LNCaP clone FGC (cell line): ENCODE measurements around the gene ALG2.

ENCODE experiments used
- DNase-seq: peaks from one replicate; pipeline ENCODE4 v3.0.0-alpha.2; 2011; ENCODE audit warnings: low read depth
- H3K4me3 ChIP-seq: 2 replicates; pipeline ENCODE4 v1.5.1; 2011; ENCODE audit warnings: mild to moderate bottlenecking, low read depth, low read length, control low read depth
- TF ChIP-seq, protein P1 (sequence below): IDR thresholded peaks from 2 replicates; pipeline ENCODE4 v1.5.1; 2012; ENCODE audit warnings: mild to moderate bottlenecking; ENCODE audit not compliant: control insufficient read depth, insufficient read depth; ENCODE audit errors: extremely low read depth

ALG2 gene

DNA sequence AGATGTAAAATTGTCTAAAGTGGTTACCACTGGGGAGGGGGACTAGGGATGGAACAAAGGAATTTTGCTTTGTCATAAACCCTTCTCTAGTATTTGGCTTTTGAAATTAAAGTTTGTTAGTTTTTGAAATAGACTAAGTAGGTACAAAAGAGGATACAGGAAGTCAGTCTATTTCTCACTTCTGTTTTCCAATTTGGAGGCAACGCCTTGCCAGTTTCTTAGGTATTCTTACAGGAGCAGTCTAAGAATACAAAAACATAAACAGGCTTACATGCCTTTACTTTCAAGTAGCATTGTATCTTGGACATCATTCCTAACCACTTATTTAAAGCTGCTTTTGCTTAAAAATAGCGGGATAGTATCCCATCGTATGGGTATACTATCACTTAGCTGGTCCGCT lies 34.4 kb downstream of the ALG2 start:
- H3K4me3 ChIP-seq: no peak overlapping the region
- TF ChIP-seq, protein P1, sequence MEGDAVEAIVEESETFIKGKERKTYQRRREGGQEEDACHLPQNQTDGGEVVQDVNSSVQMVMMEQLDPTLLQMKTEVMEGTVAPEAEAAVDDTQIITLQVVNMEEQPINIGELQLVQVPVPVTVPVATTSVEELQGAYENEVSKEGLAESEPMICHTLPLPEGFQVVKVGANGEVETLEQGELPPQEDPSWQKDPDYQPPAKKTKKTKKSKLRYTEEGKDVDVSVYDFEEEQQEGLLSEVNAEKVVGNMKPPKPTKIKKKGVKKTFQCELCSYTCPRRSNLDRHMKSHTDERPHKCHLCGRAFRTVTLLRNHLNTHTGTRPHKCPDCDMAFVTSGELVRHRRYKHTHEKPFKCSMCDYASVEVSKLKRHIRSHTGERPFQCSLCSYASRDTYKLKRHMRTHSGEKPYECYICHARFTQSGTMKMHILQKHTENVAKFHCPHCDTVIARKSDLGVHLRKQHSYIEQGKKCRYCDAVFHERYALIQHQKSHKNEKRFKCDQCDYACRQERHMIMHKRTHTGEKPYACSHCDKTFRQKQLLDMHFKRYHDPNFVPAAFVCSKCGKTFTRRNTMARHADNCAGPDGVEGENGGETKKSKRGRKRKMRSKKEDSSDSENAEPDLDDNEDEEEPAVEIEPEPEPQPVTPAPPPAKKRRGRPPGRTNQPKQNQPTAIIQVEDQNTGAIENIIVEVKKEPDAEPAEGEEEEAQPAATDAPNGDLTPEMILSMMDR: no peak
- no peak for DNase-seq

DNA sequence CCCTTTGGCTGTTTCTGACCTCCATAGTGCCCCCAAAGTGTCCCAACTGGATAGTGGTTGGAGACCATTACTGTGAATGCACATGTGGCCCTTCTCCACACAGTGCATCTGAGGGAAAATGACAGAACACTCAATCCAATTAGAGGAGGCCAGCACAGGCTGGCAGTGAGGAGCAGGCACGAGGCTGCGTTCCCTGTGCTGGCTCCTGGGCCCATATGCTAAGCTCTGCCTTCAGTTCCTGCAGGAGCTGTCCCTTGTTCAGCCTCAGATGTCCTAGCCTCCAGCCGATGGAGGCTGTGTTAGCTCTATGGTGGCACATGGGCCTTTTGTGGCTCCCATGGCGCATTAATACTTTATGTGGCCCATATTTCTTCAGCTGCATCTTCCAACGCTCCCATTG lies 35.8 kb downstream of the ALG2 start:
- TF ChIP-seq, protein P1: no peak
- H3K4me3 ChIP-seq: no peak overlapping the region
- DNase-seq: no peak

DNA sequence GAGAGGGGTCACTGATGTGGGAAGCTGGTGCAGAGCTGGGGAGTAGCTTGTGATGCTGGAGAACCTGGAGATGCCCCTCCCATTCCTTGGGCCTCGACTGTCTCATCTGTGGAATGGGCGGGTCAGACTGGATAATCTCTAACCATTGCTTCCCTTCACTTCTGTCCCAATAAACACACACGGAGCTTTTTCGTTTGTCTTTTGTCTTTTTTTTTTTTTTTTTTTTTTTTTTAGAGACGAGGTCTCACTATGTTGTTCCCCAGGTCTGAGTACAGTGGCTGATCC lies 36.5 kb downstream of the ALG2 start:
- TF ChIP-seq, protein P1: no peak
- no peak for DNase-seq
- no peak overlapping the region for H3K4me3 ChIP-seq

DNA sequence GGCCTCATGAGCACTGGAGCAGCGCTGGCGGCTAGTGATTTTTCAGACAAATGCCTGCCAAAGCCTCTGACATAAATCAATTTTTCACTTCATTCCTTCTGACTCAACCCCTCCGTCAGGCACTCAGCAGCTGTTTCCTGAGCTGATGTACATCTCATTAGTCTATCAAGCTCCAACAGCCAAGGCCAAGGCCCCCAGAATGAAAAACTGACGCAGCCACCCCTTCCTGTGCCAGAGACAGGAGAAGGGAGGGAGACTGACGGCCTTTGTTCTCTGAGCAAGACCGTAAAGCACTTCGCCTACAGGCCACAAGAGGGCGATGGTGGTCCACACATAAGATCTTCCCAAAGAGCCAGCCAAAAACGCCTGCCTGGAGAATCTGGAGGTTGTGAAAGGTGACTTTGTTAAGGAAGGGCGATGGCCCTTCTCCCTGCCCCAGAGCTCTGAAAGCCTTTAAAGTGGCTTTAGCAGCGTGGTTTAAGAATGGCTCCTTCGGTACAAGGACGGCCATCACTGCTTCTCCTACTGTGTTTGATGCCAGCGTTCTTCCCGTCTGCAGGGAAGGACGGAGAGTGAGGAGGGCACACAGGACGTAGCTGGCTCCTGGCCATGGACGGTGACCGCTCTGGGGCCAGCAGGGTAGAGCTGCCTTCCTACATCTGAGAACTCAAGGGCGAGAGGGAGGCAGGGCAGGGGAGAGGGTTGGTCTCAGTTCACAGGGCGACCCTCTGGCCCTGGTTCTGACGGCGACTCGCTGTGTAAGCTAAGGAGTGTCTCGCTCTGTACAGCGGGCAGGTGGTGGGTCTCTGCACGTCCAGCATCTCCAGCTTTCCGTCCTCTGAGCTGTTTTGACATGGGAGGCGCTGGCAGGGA lies 37.0 kb downstream of the ALG2 start:
- TF ChIP-seq, protein P1: peak; percentile 96
- H3K4me3 ChIP-seq: no peak overlapping the region
- peak; percentile 56 for DNase-seq

DNA sequence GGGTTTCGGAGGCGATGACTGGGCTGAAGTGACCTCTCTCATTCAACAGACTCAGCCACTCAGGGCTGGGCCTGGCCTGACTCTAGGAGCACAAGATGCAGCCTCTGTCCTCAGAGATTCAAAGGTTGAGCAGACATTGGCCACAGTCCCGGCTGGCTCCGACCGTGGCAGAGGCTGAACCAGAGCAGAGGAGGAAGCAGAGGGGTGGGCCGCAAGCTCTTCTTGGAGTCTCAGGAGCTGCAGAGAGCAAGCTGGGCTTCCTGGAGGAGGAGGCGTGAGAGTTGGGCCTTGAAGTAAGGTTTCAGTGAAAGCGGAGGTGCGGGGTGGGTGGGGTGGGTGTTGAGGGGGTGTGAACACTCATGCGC lies 37.6 kb downstream of the ALG2 start:
- H3K4me3 ChIP-seq: no peak overlapping the region
- DNase-seq: no peak
- TF ChIP-seq, protein P1: no peak

DNA sequence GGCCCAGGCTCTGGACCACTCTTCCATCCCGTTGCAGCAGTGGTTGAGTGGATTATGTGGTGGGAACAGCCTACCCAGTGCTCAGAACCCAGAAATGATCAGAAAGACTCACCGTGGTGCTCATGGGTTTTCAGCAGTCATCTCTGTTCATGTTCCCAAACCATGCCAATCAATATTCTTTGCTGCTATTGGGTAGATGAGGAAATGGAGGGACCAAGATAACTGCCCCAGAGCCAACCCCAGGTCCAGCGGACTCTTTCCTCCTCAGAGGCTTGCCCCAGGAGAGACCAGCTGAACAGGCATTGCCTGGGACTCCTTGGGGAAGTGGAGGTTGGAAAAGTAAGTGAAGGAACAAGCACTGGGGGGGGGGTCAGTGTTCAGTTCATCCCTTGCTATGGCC lies 38.1 kb downstream of the ALG2 start:
- DNase-seq: no peak
- TF ChIP-seq, protein P1: no peak
- no peak overlapping the region for H3K4me3 ChIP-seq

DNA sequence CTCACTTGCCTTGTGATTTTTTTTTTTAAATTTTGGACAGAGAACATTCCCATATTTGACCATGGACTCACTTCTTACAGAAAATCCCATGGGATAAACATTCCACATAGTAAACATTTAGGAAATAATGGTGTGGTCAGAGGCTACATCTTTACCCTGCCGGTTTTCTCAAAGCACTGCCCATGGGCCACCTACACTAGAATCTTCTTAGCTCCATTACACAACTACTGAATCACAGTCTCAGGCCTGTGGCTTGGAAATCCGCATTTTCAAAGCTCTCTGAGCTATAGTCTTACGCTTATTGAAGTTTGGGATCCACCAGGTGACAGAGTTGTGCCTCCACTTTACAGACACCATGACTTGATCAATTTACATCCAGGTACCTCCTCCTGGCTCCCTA lies 39.4 kb downstream of the ALG2 start:
- no peak overlapping the region for H3K4me3 ChIP-seq
- TF ChIP-seq, protein P1: no peak

More for the DNA sequence above, 39.4 kb downstream of the ALG2 start:
- no peak for DNase-seq
